ENCODE results near the gene DPYSL5.
"Not testable (repeated sequence)": the region's sequence is repeated elsewhere in the genome, so short reads cannot be mapped to it uniquely, and the experiment has no call there.

DPYSL5 gene

DNA sequence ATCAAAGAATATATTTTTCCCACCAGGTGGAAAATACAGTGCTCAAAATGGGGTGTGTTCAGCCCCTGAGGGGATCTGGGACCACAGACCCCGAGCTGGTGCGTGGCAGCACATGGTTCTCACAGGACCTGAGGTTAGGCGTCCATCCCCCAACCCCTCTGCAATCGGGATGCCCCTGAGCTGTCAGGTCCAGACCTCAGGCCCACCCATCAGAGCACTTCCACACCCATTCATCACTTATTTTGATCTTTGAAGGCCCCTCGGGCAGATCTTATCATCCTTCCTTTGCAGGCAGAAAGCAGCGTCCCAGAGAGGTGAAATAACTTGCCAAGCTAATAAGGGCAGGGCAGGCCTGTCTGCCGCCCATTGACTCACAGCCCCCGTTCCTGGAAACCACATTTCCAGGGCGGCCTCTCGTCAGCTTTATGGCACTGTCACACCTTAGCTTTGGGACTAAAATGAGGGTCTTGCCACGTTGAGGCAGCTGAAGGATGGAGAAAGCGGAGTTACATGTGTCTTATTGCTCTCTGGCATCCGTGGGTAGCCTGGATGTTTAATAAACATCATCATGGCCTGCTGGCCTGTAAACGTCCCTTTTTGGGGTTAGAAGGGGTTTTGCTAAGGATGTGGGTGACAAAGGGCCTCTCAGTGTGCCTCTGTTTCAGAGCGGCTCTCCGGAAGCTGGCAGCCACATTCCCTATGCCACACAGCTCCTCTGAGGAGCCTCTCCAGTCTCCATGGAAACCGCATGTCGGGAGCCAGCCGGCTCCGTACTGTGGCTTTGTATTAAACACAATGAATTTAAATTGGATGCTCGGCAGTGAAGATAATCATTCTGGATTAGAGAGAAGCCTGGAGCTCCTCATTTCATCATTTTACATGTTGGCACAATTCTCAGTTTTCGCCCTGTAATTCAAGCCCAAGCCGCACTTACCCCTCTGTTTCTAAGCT lies 64.3 kb downstream of the DPYSL5 start:
- intact Hi-C loops (cut with micrococcal nuclease): no loop called here
- Mint-ChIP-seq H3K27me3 (peaks cover 4% of the 10 kb centered on the region), H3K4me3 (no peak overlapping the region), H3K27ac (no peak overlapping the region), H3K4me1 (ENCODE audit: low read depth) (no peaks in the 10 kb centered on the region), H3K36me3 (ENCODE audit: low read depth) (no peaks in the 10 kb centered on the region), H3K9me3 (no peaks in the 10 kb centered on the region)

DNA sequence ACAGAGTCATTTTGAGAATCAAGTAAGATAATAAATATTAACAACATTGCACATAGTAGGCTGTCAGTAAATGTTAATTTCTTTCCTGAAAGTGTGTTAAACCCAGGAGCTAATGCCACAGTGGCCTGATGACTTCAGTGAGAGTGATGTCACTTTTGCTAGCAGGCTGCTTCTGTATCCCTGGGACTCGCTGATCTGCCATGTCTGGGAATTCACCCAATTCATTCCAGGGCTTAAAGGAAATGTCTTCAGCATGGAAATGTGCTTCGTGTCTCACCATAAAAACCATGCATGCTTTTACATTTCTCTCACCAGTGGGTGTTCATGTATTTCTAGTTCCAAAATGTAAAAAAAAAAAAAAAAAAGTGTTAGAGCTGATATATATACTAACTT lies 65.7 kb downstream of the DPYSL5 start:
- H3K27me3 Mint-ChIP-seq: peaks cover 2% of the 10 kb centered on the region
- H3K36me3 Mint-ChIP-seq (ENCODE audit: low read depth): no peaks in the 10 kb centered on the region
- no peaks in the 10 kb centered on the region for H3K9me3 Mint-ChIP-seq
- no peak overlapping the region for H3K27ac Mint-ChIP-seq
- intact Hi-C loops (cut with micrococcal nuclease): no loop called here
- no peaks in the 10 kb centered on the region for H3K4me1 Mint-ChIP-seq (ENCODE audit: low read depth)
- no peak overlapping the region for H3K4me3 Mint-ChIP-seq

GRCh38 chr2:26913999-26914658 lies 66.2 kb downstream of the DPYSL5 start:
- peaks cover 2% of the 10 kb centered on the region for H3K27me3 Mint-ChIP-seq
- H3K36me3 Mint-ChIP-seq (ENCODE audit: low read depth): no peaks in the 10 kb centered on the region
- no peaks in the 10 kb centered on the region for H3K4me1 Mint-ChIP-seq (ENCODE audit: low read depth)
- no peaks in the 10 kb centered on the region for H3K9me3 Mint-ChIP-seq
- no peak overlapping the region for H3K27ac Mint-ChIP-seq
- no peak overlapping the region for H3K4me3 Mint-ChIP-seq
- intact Hi-C loops (cut with micrococcal nuclease): no loop called here

DNA sequence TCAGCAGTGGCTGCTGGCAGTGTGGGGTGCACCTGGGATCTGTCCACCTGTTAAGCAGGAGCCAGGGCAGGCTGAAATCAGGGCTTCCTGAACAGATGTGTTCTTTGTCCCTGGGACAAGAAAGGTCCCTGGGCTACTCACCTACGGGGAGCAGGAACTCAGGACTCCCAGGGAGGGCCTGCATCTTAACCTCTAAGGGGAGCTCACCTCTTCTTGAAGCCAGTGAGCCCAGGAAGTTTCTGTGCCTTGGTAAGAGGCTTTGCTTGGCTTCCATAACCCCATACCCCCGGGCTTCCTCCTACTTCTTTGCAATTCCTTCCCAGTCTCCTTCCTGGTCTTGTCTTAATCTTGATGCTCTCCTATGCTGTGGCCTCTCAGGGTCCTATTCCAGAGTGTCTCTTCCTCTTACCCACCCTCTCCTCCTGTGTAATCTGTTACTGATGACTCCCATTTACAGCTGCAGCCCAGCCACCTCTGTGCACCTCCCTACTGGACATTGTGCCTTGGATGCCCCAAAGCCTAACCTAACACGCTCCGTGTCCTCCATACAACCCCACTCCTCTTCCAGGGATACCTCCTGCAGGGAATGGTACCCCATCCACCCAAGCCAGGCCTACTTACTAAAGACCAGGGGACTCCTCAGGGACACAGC lies 66.9 kb downstream of the DPYSL5 start:
- no peaks in the 10 kb centered on the region for H3K36me3 Mint-ChIP-seq (ENCODE audit: low read depth)
- H3K27ac Mint-ChIP-seq: no peak overlapping the region
- no peaks in the 10 kb centered on the region for H3K27me3 Mint-ChIP-seq
- H3K4me1 Mint-ChIP-seq (ENCODE audit: low read depth): no peaks in the 10 kb centered on the region
- H3K4me3 Mint-ChIP-seq: no peak overlapping the region
- intact Hi-C loops (cut with micrococcal nuclease): no loop called here
- no peaks in the 10 kb centered on the region for H3K9me3 Mint-ChIP-seq

DNA sequence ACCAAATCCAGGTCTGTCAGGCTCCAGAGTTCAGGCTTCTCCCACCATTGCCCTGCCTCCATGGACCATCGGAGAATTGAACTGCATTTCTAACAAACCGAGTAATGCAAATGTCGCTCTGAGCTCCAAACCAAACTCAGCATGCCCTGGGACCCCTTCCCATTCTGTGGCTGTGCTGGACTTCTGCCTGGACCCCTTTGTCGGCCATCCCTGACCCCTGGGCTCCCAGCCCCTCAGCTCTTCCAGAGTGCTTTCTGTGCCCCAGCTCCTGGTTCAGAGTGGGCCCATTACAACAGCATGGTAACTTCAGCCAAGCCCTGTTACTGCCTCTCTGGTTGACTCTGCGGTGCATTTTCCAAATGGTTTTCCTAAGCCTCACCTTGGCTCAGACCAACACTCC lies 67.4 kb downstream of the DPYSL5 start:
- Mint-ChIP-seq H3K36me3 (ENCODE audit: low read depth) (no peaks in the 10 kb centered on the region), H3K9me3 (no peaks in the 10 kb centered on the region), H3K4me1 (ENCODE audit: low read depth) (no peaks in the 10 kb centered on the region), H3K4me3 (no peak overlapping the region), H3K27me3 (no peaks in the 10 kb centered on the region), H3K27ac (no peak overlapping the region)
- intact Hi-C loops (cut with micrococcal nuclease): no loop called here

- Mint-ChIP-seq H3K27ac (no peak overlapping the region), H3K4me3 (no peak overlapping the region), H3K36me3 (ENCODE audit: low read depth) (no peaks in the 10 kb centered on the region), H3K27me3 (no peaks in the 10 kb centered on the region), H3K4me1 (ENCODE audit: low read depth) (no peaks in the 10 kb centered on the region), H3K9me3 (no peaks in the 10 kb centered on the region)
- intact Hi-C loops (cut with micrococcal nuclease): no loop called here
Observed at GRCh38 chr2:26916128-26916692, 68.3 kb downstream of the DPYSL5 start.

GRCh38 chr2:26917135-26917836 lies 69.4 kb downstream of the DPYSL5 start:
- Mint-ChIP-seq H3K4me1 (ENCODE audit: low read depth) (peaks cover 7% of the 10 kb centered on the region), H3K27me3 (no peaks in the 10 kb centered on the region), H3K4me3 (no peak overlapping the region), H3K36me3 (ENCODE audit: low read depth) (no peaks in the 10 kb centered on the region), H3K9me3 (no peaks in the 10 kb centered on the region), H3K27ac (no peak overlapping the region)
- intact Hi-C loops (cut with micrococcal nuclease): no loop called here

DNA sequence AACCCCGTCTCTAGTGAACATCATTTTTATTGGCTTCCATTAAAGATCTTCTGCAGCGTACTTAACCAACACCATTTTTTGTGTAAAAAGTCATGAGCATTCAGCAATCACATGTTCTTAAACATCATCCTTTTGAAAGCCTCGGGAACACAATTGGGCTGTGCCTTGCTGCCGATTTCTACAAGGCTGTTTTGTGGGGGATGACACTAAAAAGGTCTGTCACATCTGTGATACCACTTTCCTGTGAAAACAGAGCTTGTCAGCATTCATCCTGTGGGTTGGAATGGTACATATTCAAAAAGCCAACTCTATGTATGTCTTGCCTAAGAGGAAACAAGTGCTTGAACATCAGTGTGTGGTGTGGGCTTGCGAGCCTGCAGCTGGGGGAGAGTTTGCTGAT lies 73.4 kb downstream of the DPYSL5 start:
- no peaks in the 10 kb centered on the region for H3K9me3 Mint-ChIP-seq
- intact Hi-C loops (cut with micrococcal nuclease): loop anchor here (5.0 kb wide), 1 partner anchor 74 kb away; the partner anchor contains the start of gene DPYSL5
- peaks cover 16% of the 10 kb centered on the region for H3K4me1 Mint-ChIP-seq (ENCODE audit: low read depth)
- H3K27me3 Mint-ChIP-seq: peaks cover 4% of the 10 kb centered on the region
- H3K27ac Mint-ChIP-seq: no peak overlapping the region
- H3K36me3 Mint-ChIP-seq (ENCODE audit: low read depth): no peaks in the 10 kb centered on the region
- no peak overlapping the region for H3K4me3 Mint-ChIP-seq

- Mint-ChIP-seq H3K27ac (no peak overlapping the region), H3K4me1 (ENCODE audit: low read depth) (peaks cover 16% of the 10 kb centered on the region), H3K9me3 (no peaks in the 10 kb centered on the region), H3K27me3 (peaks cover 4% of the 10 kb centered on the region), H3K36me3 (ENCODE audit: low read depth) (no peaks in the 10 kb centered on the region), H3K4me3 (no peak overlapping the region)
- intact Hi-C loops (cut with micrococcal nuclease): loop anchor here (5.0 kb wide), 1 partner anchor 75 kb away; the partner anchor contains the start of gene DPYSL5
Observed at GRCh38 chr2:26922405-26923188, 74.7 kb downstream of the DPYSL5 start.

DNA sequence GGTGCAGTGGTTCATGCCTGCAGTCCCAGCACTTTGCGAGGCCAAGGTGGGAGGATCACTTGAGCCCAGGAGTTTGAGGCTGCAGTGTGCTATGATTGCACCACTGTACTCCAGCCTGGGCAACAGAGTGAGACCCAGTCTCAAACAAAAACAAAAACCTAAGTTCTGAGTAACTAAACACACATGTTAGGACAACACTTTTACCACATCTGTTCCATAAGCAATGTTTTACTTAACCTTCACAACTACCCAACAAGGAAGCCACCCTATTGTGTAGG lies 75.2 kb downstream of the DPYSL5 start:
- not testable (repeated sequence) for H3K27ac Mint-ChIP-seq; H3K36me3 Mint-ChIP-seq (ENCODE audit: low read depth); H3K4me3 Mint-ChIP-seq; H3K27me3 Mint-ChIP-seq; H3K9me3 Mint-ChIP-seq
- H3K4me1 Mint-ChIP-seq (ENCODE audit: low read depth): peaks cover 16% of the 10 kb centered on the region
- intact Hi-C loops (cut with micrococcal nuclease): loop anchor here (5.0 kb wide), 1 partner anchor 76 kb away; the partner anchor contains the start of gene DPYSL5

DNA sequence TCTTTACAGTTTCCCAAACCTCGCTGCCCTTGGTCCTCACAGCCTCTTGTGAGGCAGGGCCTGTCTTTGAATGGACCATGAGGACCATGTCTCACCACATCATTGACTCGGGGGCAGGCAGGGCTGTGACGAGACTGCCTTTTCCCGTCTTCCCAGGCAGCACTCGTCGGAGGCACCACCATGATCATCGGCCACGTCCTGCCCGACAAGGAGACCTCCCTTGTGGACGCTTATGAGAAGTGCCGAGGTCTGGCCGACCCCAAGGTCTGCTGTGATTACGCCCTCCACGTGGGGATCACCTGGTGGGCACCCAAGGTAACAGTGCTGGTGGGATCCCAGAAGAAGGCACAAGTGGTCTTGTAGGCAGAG lies 76.8 kb downstream of the DPYSL5 start:
- no peak overlapping the region for H3K4me3 Mint-ChIP-seq
- H3K36me3 Mint-ChIP-seq (ENCODE audit: low read depth): no peaks in the 10 kb centered on the region
- peaks cover 9% of the 10 kb centered on the region for H3K27me3 Mint-ChIP-seq
- no peaks in the 10 kb centered on the region for H3K9me3 Mint-ChIP-seq
- H3K4me1 Mint-ChIP-seq (ENCODE audit: low read depth): peaks cover 16% of the 10 kb centered on the region
- no peak overlapping the region for H3K27ac Mint-ChIP-seq
- intact Hi-C loops (cut with micrococcal nuclease): loop anchor here (5.0 kb wide), 1 partner anchor 77 kb away; the partner anchor contains the start of gene DPYSL5

DNA sequence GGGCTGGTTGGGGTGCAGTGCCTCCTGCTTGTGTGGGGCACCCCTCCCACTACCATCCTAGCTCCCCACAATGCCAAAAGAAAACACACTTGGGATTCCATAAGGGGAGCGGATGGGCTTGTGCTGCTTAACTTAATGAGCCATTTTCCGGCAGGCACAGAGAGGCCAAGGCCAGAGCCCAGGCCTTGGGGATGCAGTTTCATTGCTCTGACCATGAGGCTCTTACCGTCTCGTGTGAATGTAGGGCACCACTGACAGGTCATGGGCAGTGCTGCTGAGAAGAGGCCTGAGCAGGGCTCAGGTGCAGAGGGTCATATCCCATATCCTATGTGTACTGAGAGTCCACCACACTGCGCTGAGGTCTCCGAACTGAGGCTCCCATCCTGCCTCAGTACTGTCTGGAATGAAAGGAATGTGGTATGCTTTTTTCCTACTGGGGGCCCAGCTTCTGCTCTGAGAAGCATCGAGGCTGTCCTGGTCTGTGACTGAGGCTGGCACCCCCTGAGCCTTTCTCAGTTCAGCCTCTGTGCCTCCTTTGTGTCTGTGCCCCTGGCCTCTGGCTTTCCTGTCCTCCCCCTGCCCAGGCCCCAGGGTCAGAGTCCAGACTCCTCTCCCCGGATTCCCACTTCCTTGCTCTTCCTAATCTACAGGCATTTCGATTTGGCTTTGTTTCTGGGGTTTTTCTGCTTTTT lies 77.3 kb downstream of the DPYSL5 start:
- Mint-ChIP-seq H3K9me3 (no peaks in the 10 kb centered on the region), H3K27me3 (peaks cover 9% of the 10 kb centered on the region), H3K4me3 (no peak overlapping the region), H3K27ac (no peak overlapping the region), H3K4me1 (ENCODE audit: low read depth) (peaks cover 16% of the 10 kb centered on the region), H3K36me3 (ENCODE audit: low read depth) (no peaks in the 10 kb centered on the region)
- intact Hi-C loops (cut with micrococcal nuclease): no loop called here
